Tibial artery (tissue), 4 donors: ENCODE data around the gene LIG3.

Source experiments
- DNase-seq, 2 donors: peaks; one replicate each; pipeline ENCODE4 v3.0.0-alpha.2; 2019
- H3K27ac ChIP-seq, 2 donors: fragments of 200-600 bp; sonication (generic) in 1 of 2; 1 replicate in 1 of 2; 2 replicates in 1 of 2; pipeline ENCODE4 v1.5.1; 2018 to 2019; ENCODE audit warnings: mild to moderate bottlenecking in 1 of 2
- H3K27me3 ChIP-seq, 2 donors: fragments of 200-600 bp; sonication (generic) in 1 of 2; one replicate each; pipeline versions ENCODE4 v1.5.1 to v1.6.0; 2016 to 2019
- H3K36me3 ChIP-seq, 3 donors: fragments of 200-600 bp; sonication (generic) in 2 of 3; one replicate each; pipeline ENCODE4 v1.5.1; 2016 to 2019; ENCODE audit warnings: mild to moderate bottlenecking in 2 of 3
- H3K4me1 ChIP-seq, 4 donors: fragments of 200-600 bp; sonication (generic) in 2 of 4; 1 replicate in 3 of 4; 2 replicates in 1 of 4; pipeline ENCODE4 v1.5.1; 2016 to 2019
- H3K4me3 ChIP-seq, 2 donors: fragments of 200-600 bp; sonication (generic) in 1 of 2; 1 replicate in 1 of 2; 2 replicates in 1 of 2; pipeline ENCODE4 v1.5.1; 2018 to 2019; ENCODE audit warnings: mild to moderate bottlenecking in 2 of 2
- H3K9me3 ChIP-seq, 3 donors: fragments of 200-600 bp; sonication (generic) in 1 of 3; one replicate each; pipeline ENCODE4 v1.5.1; 2016 to 2019
- intact Hi-C: fragments of 100-400 bp; cut with DNase I; formaldehyde crosslinking; loops from one replicate; pipeline ENCODE4 v1.15.0; 2023; ENCODE audit warnings: low total_unique reads
- TF ChIP-seq, protein P1 (sequence below), 2 experiments: fragments of 200-600 bp in 1 of 2; fragments of 450-650 bp in 1 of 2; IDR thresholded peaks; one replicate each; pipeline ENCODE4 v1.5.1; 2017 to 2019; ENCODE audit warnings: antibody characterized with exemption in 2 of 2, mild to moderate bottlenecking in 1 of 2, moderate library complexity in 1 of 2

The LIG3 gene

DNA sequence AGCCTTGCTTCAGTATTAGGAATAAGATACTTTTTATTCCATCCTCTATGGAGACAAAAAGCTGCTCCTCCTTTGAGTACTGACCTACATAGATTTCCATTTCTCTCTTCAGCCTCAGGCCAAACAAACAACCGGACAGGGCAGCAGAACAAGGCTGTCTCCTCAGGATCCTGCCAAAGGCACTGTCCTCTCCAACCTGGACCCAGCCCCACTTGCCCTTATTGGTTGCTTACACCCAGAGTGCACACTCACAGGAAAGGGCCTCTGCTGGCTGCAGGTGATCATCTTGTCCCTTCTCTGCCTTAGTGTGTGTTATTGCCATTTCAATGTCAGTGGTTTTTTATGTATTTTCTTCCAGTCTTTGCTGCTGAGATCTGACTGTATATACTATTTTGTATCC, 26.6 kb downstream of the LIG3 start:
- no peak overlapping the region for H3K4me3 ChIP-seq
- intact Hi-C loops = no loop called here
- H3K27me3 ChIP-seq = no peaks in the 10 kb centered on the region
- no peaks in the 10 kb centered on the region for H3K9me3 ChIP-seq
- H3K27ac ChIP-seq = no peak overlapping the region
- no peak for DNase-seq
- TF ChIP-seq, protein P1, sequence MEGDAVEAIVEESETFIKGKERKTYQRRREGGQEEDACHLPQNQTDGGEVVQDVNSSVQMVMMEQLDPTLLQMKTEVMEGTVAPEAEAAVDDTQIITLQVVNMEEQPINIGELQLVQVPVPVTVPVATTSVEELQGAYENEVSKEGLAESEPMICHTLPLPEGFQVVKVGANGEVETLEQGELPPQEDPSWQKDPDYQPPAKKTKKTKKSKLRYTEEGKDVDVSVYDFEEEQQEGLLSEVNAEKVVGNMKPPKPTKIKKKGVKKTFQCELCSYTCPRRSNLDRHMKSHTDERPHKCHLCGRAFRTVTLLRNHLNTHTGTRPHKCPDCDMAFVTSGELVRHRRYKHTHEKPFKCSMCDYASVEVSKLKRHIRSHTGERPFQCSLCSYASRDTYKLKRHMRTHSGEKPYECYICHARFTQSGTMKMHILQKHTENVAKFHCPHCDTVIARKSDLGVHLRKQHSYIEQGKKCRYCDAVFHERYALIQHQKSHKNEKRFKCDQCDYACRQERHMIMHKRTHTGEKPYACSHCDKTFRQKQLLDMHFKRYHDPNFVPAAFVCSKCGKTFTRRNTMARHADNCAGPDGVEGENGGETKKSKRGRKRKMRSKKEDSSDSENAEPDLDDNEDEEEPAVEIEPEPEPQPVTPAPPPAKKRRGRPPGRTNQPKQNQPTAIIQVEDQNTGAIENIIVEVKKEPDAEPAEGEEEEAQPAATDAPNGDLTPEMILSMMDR (IDR thresholded peaks at IDR 0.05) = no peak
- H3K4me1 ChIP-seq = no peaks in the 10 kb centered on the region
- peaks cover 29 to 87% (median 52%) of the 10 kb centered on the region in 3 donors for H3K36me3 ChIP-seq

DNA sequence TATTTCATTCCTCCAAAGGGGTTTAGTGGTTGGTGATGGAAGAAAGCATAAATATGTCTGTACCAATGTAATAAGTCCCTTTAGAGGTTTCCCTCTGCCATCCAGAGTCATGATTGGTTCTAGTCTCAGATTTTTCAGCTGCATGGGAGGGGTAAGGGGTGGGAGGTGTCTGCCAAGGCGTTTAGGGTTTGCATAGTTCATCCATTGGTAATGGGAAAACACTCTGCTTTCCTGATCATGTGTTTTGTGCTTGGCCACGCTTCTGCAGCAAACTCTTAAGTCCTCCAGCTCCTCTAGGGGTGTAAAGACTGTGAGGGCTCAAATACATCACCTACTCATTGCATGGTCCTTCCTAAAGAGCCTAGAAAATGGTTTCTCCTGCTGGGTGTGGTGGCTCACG, 29.8 kb downstream of the LIG3 start:
- H3K36me3 ChIP-seq = peaks cover 20 to 78% (median 54%) of the 10 kb centered on the region in 3 donors
- no peak overlapping the region for H3K4me3 ChIP-seq
- H3K27ac ChIP-seq = no peak overlapping the region
- no peaks in the 10 kb centered on the region for H3K4me1 ChIP-seq
- no peaks in the 10 kb centered on the region for H3K27me3 ChIP-seq
- intact Hi-C loops = no loop called here
- TF ChIP-seq, protein P1 (IDR thresholded peaks at IDR 0.05) = no peak
- no peak for DNase-seq
- no peaks in the 10 kb centered on the region for H3K9me3 ChIP-seq

- no peaks in the 10 kb centered on the region for H3K9me3 ChIP-seq
- no peaks in the 10 kb centered on the region for H3K4me1 ChIP-seq
- intact Hi-C loops = no loop called here
- no peak for DNase-seq
- H3K4me3 ChIP-seq = no peak overlapping the region
- peaks cover 34 to 78% (median 69%) of the 10 kb centered on the region in 3 donors for H3K36me3 ChIP-seq
- no peaks in the 10 kb centered on the region for H3K27me3 ChIP-seq
- TF ChIP-seq, protein P1 (IDR thresholded peaks at IDR 0.05) = no peak
- H3K27ac ChIP-seq = no peak overlapping the region
Observed at GRCh38 chr17:35011671-35012216, 31.4 kb downstream of the LIG3 start.

- H3K9me3 ChIP-seq = no peaks in the 10 kb centered on the region
- H3K27ac ChIP-seq = no peak overlapping the region
- no peak for DNase-seq
- no peaks in the 10 kb centered on the region for H3K27me3 ChIP-seq
- TF ChIP-seq, protein P1 (IDR thresholded peaks at IDR 0.05) = no peak
- H3K4me1 ChIP-seq = peaks cover 0 to 4% (median 3%) of the 10 kb centered on the region in 4 donors
- H3K4me3 ChIP-seq = no peak overlapping the region
- peaks cover 29 to 65% (median 56%) of the 10 kb centered on the region in 3 donors for H3K36me3 ChIP-seq
- intact Hi-C loops = no loop called here
Observed at GRCh38 chr17:35016369-35016768, 36.1 kb downstream of the LIG3 start.

GRCh38 chr17:35017021-35017420, 36.7 kb downstream of the LIG3 start:
- H3K4me1 ChIP-seq = peaks cover 0 to 11% (median 9%) of the 10 kb centered on the region in 4 donors
- H3K4me3 ChIP-seq = no peak overlapping the region
- H3K27me3 ChIP-seq = no peaks in the 10 kb centered on the region
- TF ChIP-seq, protein P1 (IDR thresholded peaks at IDR 0.05) = no peak
- no peak overlapping the region for H3K27ac ChIP-seq
- H3K36me3 ChIP-seq = peaks cover 22 to 59% (median 50%) of the 10 kb centered on the region in 3 donors
- H3K9me3 ChIP-seq = no peaks in the 10 kb centered on the region
- no peak for DNase-seq
- intact Hi-C loops = no loop called here

DNA sequence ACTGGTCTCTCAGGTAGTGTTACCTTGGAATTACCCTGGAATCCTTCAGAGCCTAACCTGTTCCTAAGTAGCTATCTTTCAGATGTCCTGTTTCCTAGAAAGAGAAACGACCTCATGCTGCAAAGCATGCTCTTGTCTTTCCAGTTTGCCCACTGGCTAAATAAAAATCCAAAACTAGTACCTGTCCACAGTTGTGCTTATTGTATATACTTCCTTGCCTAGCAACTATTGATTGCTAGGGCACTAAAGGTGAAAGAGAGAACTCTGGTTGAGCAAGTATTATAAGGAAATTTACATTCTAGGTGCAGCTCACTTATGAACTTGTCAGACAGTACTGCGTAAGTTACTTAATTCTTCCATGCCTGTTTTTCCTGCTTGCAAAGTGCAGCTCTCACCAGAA, 38.5 kb downstream of the LIG3 start:
- Histone ChIP-seq H3K27me3 (no peaks in the 10 kb centered on the region), H3K36me3 (peaks cover 16 to 49% (median 38%) of the 10 kb centered on the region in 3 donors), H3K9me3 (no peaks in the 10 kb centered on the region), H3K27ac (no peak overlapping the region), H3K4me3 (no peak overlapping the region), H3K4me1 (peaks cover 0 to 28% (median 21%) of the 10 kb centered on the region in 4 donors)
- no peak for DNase-seq
- intact Hi-C loops = no loop called here
- TF ChIP-seq, protein P1 (IDR thresholded peaks at IDR 0.05) = no peak
